ENCODE data around the gene PTK6. TPM values are rescaled to one million over a fixed set of nuclear protein-coding genes. Genes with fewer than 3 reads are reported as not detected.

Gene PTK6
- total and polyA plus RNA-seq, 2 of the 13 experiments (the other 11 are each of a cell fraction or from before 2014, with no cell fraction given) = 0.08 TPM; not detected in 1

DNA sequence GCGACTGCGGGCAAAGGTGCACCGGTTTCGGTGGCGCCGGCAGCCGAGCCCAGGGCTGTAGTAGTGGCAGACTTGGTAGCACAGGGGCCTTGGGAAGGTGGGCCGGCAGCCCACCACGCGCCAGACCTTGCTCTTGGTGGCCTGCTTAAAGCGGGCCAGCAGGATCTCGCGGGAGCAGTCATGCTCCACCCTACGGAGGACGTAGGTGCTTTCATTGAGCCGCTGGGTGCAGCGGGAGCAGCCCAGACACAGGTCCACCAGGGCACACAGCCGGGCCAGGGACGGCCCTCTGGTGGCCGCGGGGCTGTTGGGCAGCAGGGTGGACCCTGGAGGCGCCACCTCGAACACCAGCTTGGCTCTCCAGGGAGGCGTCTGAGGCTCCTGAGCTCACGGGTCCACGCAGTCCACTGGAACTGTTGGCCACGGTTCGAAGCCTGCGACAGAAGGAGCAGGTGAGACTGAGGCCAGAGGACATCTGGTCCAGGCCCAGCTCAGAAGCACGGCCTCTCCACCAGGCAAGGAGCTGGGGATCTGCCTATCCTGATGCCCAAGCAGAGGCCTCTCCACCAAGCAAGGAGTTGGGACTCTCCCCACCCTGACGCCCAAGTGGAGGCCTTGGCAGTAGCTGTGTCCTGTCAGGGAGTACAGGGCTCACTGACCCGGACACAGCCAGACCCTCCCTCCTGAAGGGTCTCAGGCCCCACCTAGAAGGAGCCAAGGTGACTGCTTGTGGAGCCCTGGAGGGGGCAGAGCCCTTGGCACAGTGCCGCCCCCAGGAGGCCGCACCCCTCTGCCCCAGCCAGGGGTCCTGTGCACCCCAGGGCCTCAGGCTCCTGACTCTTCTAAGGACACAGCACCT lies 35.8 kb upstream of the PTK6 start (continued):
- TF ChIP-seq, protein P1, sequence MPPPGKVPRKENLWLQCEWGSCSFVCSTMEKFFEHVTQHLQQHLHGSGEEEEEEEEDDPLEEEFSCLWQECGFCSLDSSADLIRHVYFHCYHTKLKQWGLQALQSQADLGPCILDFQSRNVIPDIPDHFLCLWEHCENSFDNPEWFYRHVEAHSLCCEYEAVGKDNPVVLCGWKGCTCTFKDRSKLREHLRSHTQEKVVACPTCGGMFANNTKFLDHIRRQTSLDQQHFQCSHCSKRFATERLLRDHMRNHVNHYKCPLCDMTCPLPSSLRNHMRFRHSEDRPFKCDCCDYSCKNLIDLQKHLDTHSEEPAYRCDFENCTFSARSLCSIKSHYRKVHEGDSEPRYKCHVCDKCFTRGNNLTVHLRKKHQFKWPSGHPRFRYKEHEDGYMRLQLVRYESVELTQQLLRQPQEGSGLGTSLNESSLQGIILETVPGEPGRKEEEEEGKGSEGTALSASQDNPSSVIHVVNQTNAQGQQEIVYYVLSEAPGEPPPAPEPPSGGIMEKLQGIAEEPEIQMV (CRISPR knock-in tag; IDR thresholded peaks at IDR 0.05; ENCODE audit: low read depth) = 0 out of 2 replicates have a peak, but pooled peaks have one; percentile 7
- TF ChIP-seq MLLT10 (CRISPR knock-in tag; IDR thresholded peaks at IDR 0.05) (no peak), HOXA3 (CRISPR knock-in tag; IDR thresholded peaks at IDR 0.05) (peak; percentile 73), ZNF781 (CRISPR knock-in tag; IDR thresholded peaks at IDR 0.05; ENCODE audit: borderline replicate concordance, not compliant biosample characterization) (no peak), ZFX (CRISPR knock-in tag; IDR thresholded peaks at IDR 0.05; ENCODE audit: low read depth) (peak; percentile 46; the same call in 1 of the 2 replicates), RFXANK (CRISPR knock-in tag; IDR thresholded peaks at IDR 0.05) (0 out of 2 replicates have a peak, but pooled peaks have one; percentile 8), MAZ (IDR thresholded peaks at IDR 0.05; ENCODE audit: borderline replicate concordance, low read depth, low read length) (peak; percentile 32; the same call in 1 of the 2 replicates), MAZ (CRISPR knock-in tag; IDR thresholded peaks at IDR 0.05; ENCODE audit: low read depth) (peak; percentile 44; the same call in 1 of the 2 replicates), RORA (CRISPR knock-in tag; IDR thresholded peaks at IDR 0.05) (no peak), ZNF629 (CRISPR knock-in tag; conservative IDR thresholded peaks at IDR 0.05) (no peak), GABPB1 (CRISPR knock-in tag; IDR thresholded peaks at IDR 0.05) (peak; percentile 45; the same call in 1 of the 2 replicates), YY1 (IDR thresholded peaks at IDR 0.05; ENCODE audit: insufficient read depth, insufficient replicate concordance, low read depth, low read length) (peak; percentile 58), ZBTB7A (CRISPR knock-in tag; IDR thresholded peaks at IDR 0.05) (peak; percentile 86; the same call in 1 of the 2 replicates), SKI (IDR thresholded peaks at IDR 0.05; ENCODE audit: partially characterized antibody) (peak; percentile 81), ZNF619 (CRISPR knock-in tag; IDR thresholded peaks at IDR 0.05) (0 out of 2 replicates have a peak, but pooled peaks have one; percentile 23), KDM5B (CRISPR knock-in tag; IDR thresholded peaks at IDR 0.05; ENCODE audit: borderline replicate concordance) (peak; percentile 83; the same call in 1 of the 2 replicates), NFKB2 (CRISPR knock-in tag; IDR thresholded peaks at IDR 0.05; ENCODE audit: borderline replicate concordance) (peak; percentile 15; the same call in 1 of the 2 replicates), ZNF772 (CRISPR knock-in tag; IDR thresholded peaks at IDR 0.05) (0 out of 2 replicates have a peak, but pooled peaks have one; percentile 68), NKX3-1 (CRISPR knock-in tag; IDR thresholded peaks at IDR 0.05) (no peak), BCL6 (CRISPR knock-in tag; IDR thresholded peaks at IDR 0.05) (peak; percentile 18; the same call in 1 of the 2 replicates), ZNF883 (CRISPR knock-in tag; IDR thresholded peaks at IDR 0.05; ENCODE audit: not compliant biosample characterization) (peak; percentile 60)
- TF ChIP-seq, protein P2, sequence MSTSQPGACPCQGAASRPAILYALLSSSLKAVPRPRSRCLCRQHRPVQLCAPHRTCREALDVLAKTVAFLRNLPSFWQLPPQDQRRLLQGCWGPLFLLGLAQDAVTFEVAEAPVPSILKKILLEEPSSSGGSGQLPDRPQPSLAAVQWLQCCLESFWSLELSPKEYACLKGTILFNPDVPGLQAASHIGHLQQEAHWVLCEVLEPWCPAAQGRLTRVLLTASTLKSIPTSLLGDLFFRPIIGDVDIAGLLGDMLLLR (CRISPR knock-in tag; IDR thresholded peaks at IDR 0.05) = 0 out of 2 replicates have a peak, but pooled peaks have one; percentile 64
- TF ChIP-seq, protein P3, sequence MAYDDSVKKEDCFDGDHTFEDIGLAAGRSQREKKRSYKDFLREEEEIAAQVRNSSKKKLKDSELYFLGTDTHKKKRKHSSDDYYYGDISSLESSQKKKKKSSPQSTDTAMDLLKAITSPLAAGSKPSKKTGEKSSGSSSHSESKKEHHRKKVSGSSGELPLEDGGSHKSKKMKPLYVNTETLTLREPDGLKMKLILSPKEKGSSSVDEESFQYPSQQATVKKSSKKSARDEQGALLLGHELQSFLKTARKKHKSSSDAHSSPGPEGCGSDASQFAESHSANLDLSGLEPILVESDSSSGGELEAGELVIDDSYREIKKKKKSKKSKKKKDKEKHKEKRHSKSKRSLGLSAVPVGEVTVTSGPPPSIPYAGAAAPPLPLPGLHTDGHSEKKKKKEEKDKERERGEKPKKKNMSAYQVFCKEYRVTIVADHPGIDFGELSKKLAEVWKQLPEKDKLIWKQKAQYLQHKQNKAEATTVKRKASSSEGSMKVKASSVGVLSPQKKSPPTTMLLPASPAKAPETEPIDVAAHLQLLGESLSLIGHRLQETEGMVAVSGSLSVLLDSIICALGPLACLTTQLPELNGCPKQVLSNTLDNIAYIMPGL (CRISPR knock-in tag; IDR thresholded peaks at IDR 0.05; ENCODE audit: borderline replicate concordance in 1 of 2, low read depth in 1 of 2) = peak in 1 of 2 experiments; percentile 36; a peak in 1 of 4 replicates
- TF ChIP-seq, protein P4, sequence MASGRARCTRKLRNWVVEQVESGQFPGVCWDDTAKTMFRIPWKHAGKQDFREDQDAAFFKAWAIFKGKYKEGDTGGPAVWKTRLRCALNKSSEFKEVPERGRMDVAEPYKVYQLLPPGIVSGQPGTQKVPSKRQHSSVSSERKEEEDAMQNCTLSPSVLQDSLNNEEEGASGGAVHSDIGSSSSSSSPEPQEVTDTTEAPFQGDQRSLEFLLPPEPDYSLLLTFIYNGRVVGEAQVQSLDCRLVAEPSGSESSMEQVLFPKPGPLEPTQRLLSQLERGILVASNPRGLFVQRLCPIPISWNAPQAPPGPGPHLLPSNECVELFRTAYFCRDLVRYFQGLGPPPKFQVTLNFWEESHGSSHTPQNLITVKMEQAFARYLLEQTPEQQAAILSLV (CRISPR knock-in tag; IDR thresholded peaks at IDR 0.05; ENCODE audit: borderline replicate concordance) = peak; percentile 75; the same call in 1 of the 2 replicates

All from HepG2 (cell line).